GM21526 (cell line): Measurements from ENCODE around the gene NELL1.
"Not testable (repeated sequence)": the region's sequence is repeated elsewhere in the genome, so short reads cannot be mapped to it uniquely, and the experiment has no call there.

Experiments
- ATAC-seq: cut with Tn5 transposase; IDR thresholded peaks from one replicate; pipeline ENCODE4 v1.9.1; 2021; ENCODE audit warnings: moderate library complexity; ENCODE audit not compliant: unreplicated experiment, low FRiP score

The NELL1 gene

GRCh38 chr11:21174781-21175180 lies 505.4 kb downstream of the NELL1 start:
- ATAC-seq = no peak

GRCh38 chr11:21177379-21177778 lies 508.0 kb downstream of the NELL1 start:
- no peak for ATAC-seq

- ATAC-seq = no peak
Measured at GRCh38 chr11:21179770-21180169, 510.4 kb downstream of the NELL1 start.

- ATAC-seq = no peak
Measured at GRCh38 chr11:21180182-21180581, 510.8 kb downstream of the NELL1 start.

- ATAC-seq = no peak
Measured at GRCh38 chr11:21185959-21186358, 516.6 kb downstream of the NELL1 start.

GRCh38 chr11:21190181-21190580 lies 520.8 kb downstream of the NELL1 start:
- no peak for ATAC-seq

GRCh38 chr11:21195995-21196394 lies 526.6 kb downstream of the NELL1 start:
- no peak for ATAC-seq

GRCh38 chr11:21198498-21198897 lies 529.1 kb downstream of the NELL1 start:
- ATAC-seq = no peak

GRCh38 chr11:21205205-21205604 lies 535.8 kb downstream of the NELL1 start:
- no peak for ATAC-seq

- ATAC-seq = no peak
Measured at GRCh38 chr11:21225860-21226259, 556.5 kb downstream of the NELL1 start.

GRCh38 chr11:21229224-21229623 lies 559.8 kb downstream of the NELL1 start:
- ATAC-seq = no peak

GRCh38 chr11:21250196-21250595 lies 580.8 kb downstream of the NELL1 start:
- no peak for ATAC-seq

GRCh38 chr11:21254055-21254454 lies 584.7 kb downstream of the NELL1 start:
- ATAC-seq = no peak

- no peak for ATAC-seq
Measured at GRCh38 chr11:21254790-21255189, 585.4 kb downstream of the NELL1 start.

GRCh38 chr11:21257461-21257860 lies 588.1 kb downstream of the NELL1 start:
- no peak for ATAC-seq

GRCh38 chr11:21258414-21258813 lies 589.0 kb downstream of the NELL1 start:
- no peak for ATAC-seq

GRCh38 chr11:21260101-21260500 lies 590.7 kb downstream of the NELL1 start:
- ATAC-seq = no peak

GRCh38 chr11:21262992-21263391 lies 593.6 kb downstream of the NELL1 start:
- no peak for ATAC-seq

GRCh38 chr11:21264125-21264524 lies 594.7 kb downstream of the NELL1 start:
- no peak for ATAC-seq

- no peak for ATAC-seq
Measured at GRCh38 chr11:21268036-21268435, 598.6 kb downstream of the NELL1 start.

- ATAC-seq = not testable (repeated sequence)
Measured at GRCh38 chr11:21272139-21272538, 602.8 kb downstream of the NELL1 start.

GRCh38 chr11:21278840-21279239 lies 609.5 kb downstream of the NELL1 start:
- ATAC-seq = no peak

- ATAC-seq = no peak
Measured at GRCh38 chr11:21285104-21285503, 615.7 kb downstream of the NELL1 start.
